Measurements from ENCODE around the gene POFUT1.
"Not testable (repeated sequence)": the region's sequence is repeated elsewhere in the genome, so short reads cannot be mapped to it uniquely, and the experiment has no call there.

The POFUT1 gene

GRCh38 chr20:32189123-32189410, 18.6 kb upstream of the POFUT1 start:
- no peak for DNase-seq (ENCODE audit: low read depth in 2 of 2)

- peak in 1 of 2 donors; percentile 17 for DNase-seq (ENCODE audit: low read depth in 2 of 2)
These were observed 17.7 kb upstream of the POFUT1 start for GRCh38 chr20:32189691-32190615.

GRCh38 chr20:32190616-32191415, 16.9 kb upstream of the POFUT1 start:
- no peak for DNase-seq (ENCODE audit: low read depth in 2 of 2)

- no peak for DNase-seq (ENCODE audit: low read depth in 2 of 2)
These were observed 16.3 kb upstream of the POFUT1 start for GRCh38 chr20:32191422-32191821.

GRCh38 chr20:32191873-32192272, 15.8 kb upstream of the POFUT1 start:
- DNase-seq (ENCODE audit: low read depth in 2 of 2), result no peak

GRCh38 chr20:32192698-32193097, 15.0 kb upstream of the POFUT1 start:
- no peak for DNase-seq (ENCODE audit: low read depth in 2 of 2)

- DNase-seq (ENCODE audit: low read depth in 2 of 2), result not testable (repeated sequence)
These were observed 14.3 kb upstream of the POFUT1 start for GRCh38 chr20:32193336-32193735.

- DNase-seq (ENCODE audit: low read depth in 2 of 2), result no peak
These were observed 13.7 kb upstream of the POFUT1 start for GRCh38 chr20:32193996-32194395.

- DNase-seq (ENCODE audit: low read depth in 2 of 2), result no peak
These were observed 12.1 kb upstream of the POFUT1 start for GRCh38 chr20:32195581-32195980.

GRCh38 chr20:32196613-32197012, 11.1 kb upstream of the POFUT1 start:
- DNase-seq (ENCODE audit: low read depth in 2 of 2), result not testable (repeated sequence)

GRCh38 chr20:32197136-32197535, 10.5 kb upstream of the POFUT1 start:
- not testable (repeated sequence) for DNase-seq (ENCODE audit: low read depth in 2 of 2)

GRCh38 chr20:32199006-32199405, 8.7 kb upstream of the POFUT1 start:
- DNase-seq (ENCODE audit: low read depth in 2 of 2), result no peak

GRCh38 chr20:32201296-32201976, 6.2 kb upstream of the POFUT1 start:
- no peak for DNase-seq (ENCODE audit: low read depth in 2 of 2)

- no peak for DNase-seq (ENCODE audit: low read depth in 2 of 2)
These were observed 5.7 kb upstream of the POFUT1 start for GRCh38 chr20:32201977-32202363.

- no peak for DNase-seq (ENCODE audit: low read depth in 2 of 2)
These were observed 4.1 kb upstream of the POFUT1 start for GRCh38 chr20:32203356-32204204.

GRCh38 chr20:32204205-32205109, 3.2 kb upstream of the POFUT1 start:
- DNase-seq (ENCODE audit: low read depth in 2 of 2), result peak in 1 of 2 donors; percentile 64

- DNase-seq (ENCODE audit: low read depth in 2 of 2), result no peak
These were observed 2.4 kb upstream of the POFUT1 start for GRCh38 chr20:32205110-32205842.

GRCh38 chr20:32205843-32206759, 1.6 kb upstream of the POFUT1 start:
- DNase-seq (ENCODE audit: low read depth in 2 of 2), result no peak

Measured in stimulated activated CD8-positive, alpha-beta memory T cell treated with anti-CD3 and anti-CD28 coated beads, Interleukin-15, amount 100 ng/mL, for 4 hours (primary cell).